CD4-positive, alpha-beta T cell treated with Interleukin-17A for 1 hour (primary cell): Measurements from ENCODE around the gene CTU1.
"Not testable (repeated sequence)": the region's sequence is repeated elsewhere in the genome, so short reads cannot be mapped to it uniquely, and the experiment has no call there.

Experiments used
- DNase-seq: peaks from one replicate; pipeline ENCODE4 v3.0.0-alpha.2; 2020

The CTU1 gene

GRCh38 chr19:51108066-51108804 is at the start of gene CTU1:
TSS of gene CTU1 (minus strand) at chr19:51108409. CDS start at chr19:51104569, 3,840 bp downstream.
- peak; percentile 99 for DNase-seq

- DNase-seq, result no peak
These were observed 49.1 kb upstream of the CTU1 start for GRCh38 chr19:51157265-51157664.

- no peak for DNase-seq
These were observed 48.5 kb upstream of the CTU1 start for GRCh38 chr19:51156710-51157109.

GRCh38 chr19:51150627-51151026 is 42.4 kb upstream of the CTU1 start:
- DNase-seq, result no peak

GRCh38 chr19:51148580-51148979 is 40.4 kb upstream of the CTU1 start:
- DNase-seq, result no peak

GRCh38 chr19:51147663-51148062 is 39.5 kb upstream of the CTU1 start:
- DNase-seq, result no peak

- DNase-seq, result no peak
These were observed 38.5 kb upstream of the CTU1 start for GRCh38 chr19:51146751-51147150.

GRCh38 chr19:51145916-51146493 is 37.8 kb upstream of the CTU1 start:
- no peak for DNase-seq

- no peak for DNase-seq
These were observed 36.4 kb upstream of the CTU1 start for GRCh38 chr19:51144482-51145045.

GRCh38 chr19:51143486-51143885 is 35.3 kb upstream of the CTU1 start:
- no peak for DNase-seq

- not testable (repeated sequence) for DNase-seq
These were observed 34.7 kb upstream of the CTU1 start for GRCh38 chr19:51142809-51143475.

GRCh38 chr19:51142119-51142518 is 33.9 kb upstream of the CTU1 start, which contains the start of gene SIGLEC7:
TSS of gene SIGLEC7 (plus strand) at chr19:51142301. CDS start at chr19:51142370, 69 bp downstream.
- DNase-seq, result no peak

GRCh38 chr19:51141181-51141580 is 33.0 kb upstream of the CTU1 start:
- DNase-seq, result no peak

- DNase-seq, result no peak
These were observed 32.2 kb upstream of the CTU1 start for GRCh38 chr19:51140441-51140840.

- no peak for DNase-seq
These were observed 31.2 kb upstream of the CTU1 start for GRCh38 chr19:51139299-51140014.

- no peak for DNase-seq
These were observed 30.4 kb upstream of the CTU1 start for GRCh38 chr19:51138549-51138979.

- no peak for DNase-seq
These were observed 29.7 kb upstream of the CTU1 start for GRCh38 chr19:51137792-51138425.

- no peak for DNase-seq
These were observed 28.8 kb upstream of the CTU1 start for GRCh38 chr19:51136851-51137551.

- DNase-seq, result no peak
These were observed 28.0 kb upstream of the CTU1 start for GRCh38 chr19:51135986-51136762.

- no peak for DNase-seq
These were observed 26.8 kb upstream of the CTU1 start for GRCh38 chr19:51135004-51135403.
